ENCODE results near the gene JADE2.

The JADE2 gene

DNA sequence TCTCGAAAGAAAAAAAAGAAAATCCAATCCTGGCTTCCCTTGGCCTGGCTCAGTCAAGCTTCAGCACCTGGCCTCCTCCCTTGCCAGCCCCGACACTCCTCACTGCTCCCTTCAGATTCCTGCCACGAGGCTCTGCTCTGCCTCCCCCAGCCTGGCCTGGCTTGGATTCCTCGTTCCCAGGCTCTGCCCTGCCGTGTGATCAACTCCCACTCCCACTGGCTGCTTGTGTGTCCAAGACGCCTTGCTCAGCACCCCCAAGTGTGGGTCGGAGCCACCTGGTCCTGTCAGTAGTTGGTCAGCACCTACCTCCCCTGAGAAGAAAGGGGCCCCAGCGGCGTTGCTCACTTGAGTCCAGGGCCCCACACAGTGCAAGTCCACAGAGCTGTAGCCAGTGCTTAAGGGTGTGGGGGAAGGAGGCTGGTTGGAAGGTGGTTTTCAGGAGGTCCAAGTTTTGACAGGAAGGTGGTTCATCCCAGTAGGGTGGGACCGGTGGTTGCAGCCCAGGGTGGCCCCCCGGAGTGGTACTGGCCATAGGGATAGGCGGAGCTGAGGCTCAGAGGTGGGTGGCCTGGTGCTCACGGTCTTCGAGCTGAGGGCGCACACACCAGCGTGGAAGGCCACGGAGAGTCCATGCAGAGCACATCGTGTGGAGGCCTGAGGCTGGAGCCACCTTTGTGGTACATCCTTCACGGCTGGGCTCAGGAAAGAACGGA lies 46.4 kb downstream of the JADE2 start:
- no peak for TF ChIP-seq TCF12 (IDR thresholded peaks at IDR 0.05; ENCODE audit: low read depth)
- TF ChIP-seq, protein P1, sequence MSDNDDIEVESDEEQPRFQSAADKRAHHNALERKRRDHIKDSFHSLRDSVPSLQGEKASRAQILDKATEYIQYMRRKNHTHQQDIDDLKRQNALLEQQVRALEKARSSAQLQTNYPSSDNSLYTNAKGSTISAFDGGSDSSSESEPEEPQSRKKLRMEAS (IDR thresholded peaks at IDR 0.05): no peak
- no peak for TF ChIP-seq CEBPB (IDR thresholded peaks at IDR 0.05)
- TF ChIP-seq RAD21 (IDR thresholded peaks at IDR 0.05; ENCODE audit: low read depth): no peak
- no peak for TF ChIP-seq ZBTB7A (IDR thresholded peaks at IDR 0.05; ENCODE audit: low read depth)
- TF ChIP-seq, protein P2, sequence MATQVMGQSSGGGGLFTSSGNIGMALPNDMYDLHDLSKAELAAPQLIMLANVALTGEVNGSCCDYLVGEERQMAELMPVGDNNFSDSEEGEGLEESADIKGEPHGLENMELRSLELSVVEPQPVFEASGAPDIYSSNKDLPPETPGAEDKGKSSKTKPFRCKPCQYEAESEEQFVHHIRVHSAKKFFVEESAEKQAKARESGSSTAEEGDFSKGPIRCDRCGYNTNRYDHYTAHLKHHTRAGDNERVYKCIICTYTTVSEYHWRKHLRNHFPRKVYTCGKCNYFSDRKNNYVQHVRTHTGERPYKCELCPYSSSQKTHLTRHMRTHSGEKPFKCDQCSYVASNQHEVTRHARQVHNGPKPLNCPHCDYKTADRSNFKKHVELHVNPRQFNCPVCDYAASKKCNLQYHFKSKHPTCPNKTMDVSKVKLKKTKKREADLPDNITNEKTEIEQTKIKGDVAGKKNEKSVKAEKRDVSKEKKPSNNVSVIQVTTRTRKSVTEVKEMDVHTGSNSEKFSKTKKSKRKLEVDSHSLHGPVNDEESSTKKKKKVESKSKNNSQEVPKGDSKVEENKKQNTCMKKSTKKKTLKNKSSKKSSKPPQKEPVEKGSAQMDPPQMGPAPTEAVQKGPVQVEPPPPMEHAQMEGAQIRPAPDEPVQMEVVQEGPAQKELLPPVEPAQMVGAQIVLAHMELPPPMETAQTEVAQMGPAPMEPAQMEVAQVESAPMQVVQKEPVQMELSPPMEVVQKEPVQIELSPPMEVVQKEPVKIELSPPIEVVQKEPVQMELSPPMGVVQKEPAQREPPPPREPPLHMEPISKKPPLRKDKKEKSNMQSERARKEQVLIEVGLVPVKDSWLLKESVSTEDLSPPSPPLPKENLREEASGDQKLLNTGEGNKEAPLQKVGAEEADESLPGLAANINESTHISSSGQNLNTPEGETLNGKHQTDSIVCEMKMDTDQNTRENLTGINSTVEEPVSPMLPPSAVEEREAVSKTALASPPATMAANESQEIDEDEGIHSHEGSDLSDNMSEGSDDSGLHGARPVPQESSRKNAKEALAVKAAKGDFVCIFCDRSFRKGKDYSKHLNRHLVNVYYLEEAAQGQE (IDR thresholded peaks at IDR 0.05; ENCODE audit: low read depth): no peak
- TF ChIP-seq FOXM1 (IDR thresholded peaks at IDR 0.05; ENCODE audit: borderline replicate concordance, low read depth): no peak

DNA sequence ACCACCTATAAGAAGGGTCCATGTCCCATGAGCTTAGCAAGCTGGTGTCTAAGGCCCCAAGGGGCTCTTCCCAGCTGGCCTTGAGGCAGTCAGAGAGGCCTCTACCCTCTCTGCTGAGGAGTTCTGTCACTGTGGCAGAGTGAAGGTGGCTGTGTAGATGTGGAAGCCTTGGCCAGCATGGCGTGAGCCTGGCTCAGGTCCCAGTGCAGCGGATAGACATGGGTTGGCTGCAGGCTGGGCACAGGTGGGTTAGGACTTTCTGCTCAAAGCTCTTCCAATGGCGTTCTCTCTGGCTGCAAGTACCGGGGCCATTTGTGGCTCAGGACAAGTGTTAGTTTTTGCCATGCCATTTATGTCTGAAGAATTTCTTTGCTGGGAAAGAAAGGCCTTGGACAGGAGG lies 47.3 kb downstream of the JADE2 start:
- TF ChIP-seq, protein P3, sequence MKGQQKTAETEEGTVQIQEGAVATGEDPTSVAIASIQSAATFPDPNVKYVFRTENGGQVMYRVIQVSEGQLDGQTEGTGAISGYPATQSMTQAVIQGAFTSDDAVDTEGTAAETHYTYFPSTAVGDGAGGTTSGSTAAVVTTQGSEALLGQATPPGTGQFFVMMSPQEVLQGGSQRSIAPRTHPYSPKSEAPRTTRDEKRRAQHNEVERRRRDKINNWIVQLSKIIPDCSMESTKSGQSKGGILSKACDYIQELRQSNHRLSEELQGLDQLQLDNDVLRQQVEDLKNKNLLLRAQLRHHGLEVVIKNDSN (IDR thresholded peaks at IDR 0.05): no peak
- no peak for TF ChIP-seq FOXM1 (IDR thresholded peaks at IDR 0.05; ENCODE audit: borderline replicate concordance, low read depth)
- no peak for TF ChIP-seq YY1 (IDR thresholded peaks at IDR 0.05; ENCODE audit: low read depth)
- no peak for TF ChIP-seq TAF1 (IDR thresholded peaks at IDR 0.05; ENCODE audit: low read depth)
- TF ChIP-seq, protein P2 (IDR thresholded peaks at IDR 0.05; ENCODE audit: low read depth): no peak
- no peak for TF ChIP-seq TEAD4 (IDR thresholded peaks at IDR 0.05)
- no peak for TF ChIP-seq CEBPB (IDR thresholded peaks at IDR 0.05)
- no peak for TF ChIP-seq NFIC (IDR thresholded peaks at IDR 0.05)
- no peak for TF ChIP-seq EP300 (IDR thresholded peaks at IDR 0.05; ENCODE audit: borderline replicate concordance)
- TF ChIP-seq, protein P1 (IDR thresholded peaks at IDR 0.05): no peak
- TF ChIP-seq EGR1 (IDR thresholded peaks at IDR 0.05): no peak

DNA sequence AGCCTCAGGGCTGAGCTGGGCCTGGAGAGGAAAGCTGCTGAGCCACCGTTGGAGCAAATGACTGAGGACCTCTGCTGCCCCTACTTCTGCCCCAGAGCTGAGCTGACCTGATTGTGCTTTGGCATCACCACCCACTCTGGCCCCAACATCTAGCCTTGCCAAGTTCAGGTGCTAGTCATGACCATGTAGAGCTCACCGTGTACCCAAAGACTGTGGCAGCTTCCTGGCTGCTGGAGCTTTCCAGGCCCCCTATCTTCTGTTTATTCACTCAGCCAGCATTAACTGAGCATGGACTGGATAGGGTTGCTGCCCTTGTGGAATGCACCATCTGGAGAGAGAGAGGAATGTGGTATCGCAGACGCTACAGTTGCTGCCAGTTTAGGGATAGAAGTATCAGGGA lies 49.1 kb downstream of the JADE2 start:
- no peak for TF ChIP-seq TCF12 (IDR thresholded peaks at IDR 0.05; ENCODE audit: low read depth)
- TF ChIP-seq TEAD4 (IDR thresholded peaks at IDR 0.05): no peak
- TF ChIP-seq, protein P3 (IDR thresholded peaks at IDR 0.05): no peak
- TF ChIP-seq, protein P1 (IDR thresholded peaks at IDR 0.05): no peak
- no peak for TF ChIP-seq NFIC (IDR thresholded peaks at IDR 0.05)
- no peak for TF ChIP-seq EP300 (IDR thresholded peaks at IDR 0.05; ENCODE audit: borderline replicate concordance)
- no peak for TF ChIP-seq EGR1 (IDR thresholded peaks at IDR 0.05)
- TF ChIP-seq CREB1 (IDR thresholded peaks at IDR 0.05; ENCODE audit: low read depth): no peak
- TF ChIP-seq, protein P2 (IDR thresholded peaks at IDR 0.05; ENCODE audit: low read depth): no peak
- no peak for TF ChIP-seq TAF1 (IDR thresholded peaks at IDR 0.05; ENCODE audit: low read depth)
- TF ChIP-seq RAD21 (IDR thresholded peaks at IDR 0.05; ENCODE audit: low read depth): no peak
- no peak for TF ChIP-seq CEBPB (IDR thresholded peaks at IDR 0.05)
- TF ChIP-seq FOXM1 (IDR thresholded peaks at IDR 0.05; ENCODE audit: borderline replicate concordance, low read depth): no peak
- TF ChIP-seq YY1 (IDR thresholded peaks at IDR 0.05; ENCODE audit: low read depth): no peak

DNA sequence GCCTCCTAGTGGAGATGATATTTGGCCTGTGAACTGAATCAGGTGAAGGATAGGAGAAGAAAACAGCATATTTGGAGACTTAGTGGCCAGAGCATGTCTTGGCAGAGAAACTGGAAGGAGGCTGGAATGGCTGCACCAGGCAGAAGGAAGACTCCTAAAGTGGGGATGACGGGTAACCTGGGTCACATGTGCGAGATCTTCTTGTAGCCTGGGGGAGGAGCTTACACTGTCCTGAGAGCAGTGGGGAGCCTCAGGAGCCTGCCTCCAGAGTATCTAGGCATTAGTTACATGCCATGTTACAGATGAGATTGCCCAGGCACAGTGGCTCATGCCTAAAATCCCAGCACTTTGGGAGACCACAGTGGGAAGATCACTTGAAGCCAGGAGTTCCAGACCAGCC lies 49.8 kb downstream of the JADE2 start:
- TF ChIP-seq RAD21 (IDR thresholded peaks at IDR 0.05; ENCODE audit: low read depth): no peak
- TF ChIP-seq, protein P1 (IDR thresholded peaks at IDR 0.05): no peak
- TF ChIP-seq NFIC (IDR thresholded peaks at IDR 0.05): no peak
- TF ChIP-seq TEAD4 (IDR thresholded peaks at IDR 0.05): no peak
- no peak for TF ChIP-seq FOXM1 (IDR thresholded peaks at IDR 0.05; ENCODE audit: borderline replicate concordance, low read depth)
- no peak for TF ChIP-seq YY1 (IDR thresholded peaks at IDR 0.05; ENCODE audit: low read depth)
- no peak for TF ChIP-seq CREB1 (IDR thresholded peaks at IDR 0.05; ENCODE audit: low read depth)
- no peak for TF ChIP-seq EP300 (IDR thresholded peaks at IDR 0.05; ENCODE audit: borderline replicate concordance)
- TF ChIP-seq EGR1 (IDR thresholded peaks at IDR 0.05): no peak
- TF ChIP-seq, protein P2 (IDR thresholded peaks at IDR 0.05; ENCODE audit: low read depth): no peak
- TF ChIP-seq ZBTB7A (IDR thresholded peaks at IDR 0.05; ENCODE audit: low read depth): no peak
- no peak for TF ChIP-seq CEBPB (IDR thresholded peaks at IDR 0.05)
- TF ChIP-seq TCF12 (IDR thresholded peaks at IDR 0.05; ENCODE audit: low read depth): no peak

Measured in Ishikawa (cell line).